IPS-15b (cell line): ENCODE results near the gene NR4A3.

ENCODE experiments used
- H3K27me3 ChIP-seq: one replicate; pipeline ENCODE4 v1.6.1; 2013; ENCODE audit warnings: low read length; ENCODE audit not compliant: control insufficient read depth, insufficient read depth
- H3K36me3 ChIP-seq: one replicate; pipeline ENCODE4 v1.6.1; 2013; ENCODE audit warnings: low read length; ENCODE audit not compliant: control insufficient read depth, insufficient read depth
- H3K4me1 ChIP-seq: one replicate; pipeline ENCODE4 v1.6.1; 2013; ENCODE audit warnings: mild to moderate bottlenecking, low read length; ENCODE audit not compliant: control insufficient read depth, insufficient read depth
- H3K4me3 ChIP-seq: one replicate; pipeline ENCODE4 v1.5.1; 2013; ENCODE audit warnings: low read depth, low read length
- H3K9ac ChIP-seq: one replicate; pipeline ENCODE4 v1.6.1; 2013; ENCODE audit warnings: low read depth, mild to moderate bottlenecking, low read length
- H3K9me3 ChIP-seq: one replicate; pipeline ENCODE4 v1.6.1; 2013; ENCODE audit warnings: mild to moderate bottlenecking, low read length; ENCODE audit not compliant: control insufficient read depth, insufficient read depth

NR4A3 gene

DNA sequence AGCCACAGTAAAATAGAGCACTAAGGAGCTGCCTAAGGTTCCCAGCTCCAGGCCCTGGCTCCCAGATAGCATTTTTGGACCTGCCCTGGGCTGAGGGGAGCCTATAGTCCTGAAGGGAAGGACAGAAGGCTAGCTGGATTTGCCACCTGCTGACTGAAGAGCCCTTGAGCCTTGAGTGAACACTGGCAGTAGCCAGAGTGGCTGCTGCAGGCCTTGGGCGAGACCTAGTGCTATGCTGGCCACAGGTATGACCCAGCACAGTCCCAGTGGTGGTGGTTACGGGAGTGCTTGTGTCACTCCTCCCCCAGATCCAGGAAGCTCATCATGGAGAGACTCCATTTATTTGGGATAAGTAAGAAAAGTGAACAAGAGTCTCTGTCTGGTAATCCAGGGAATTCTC is 74.4 kb downstream of the NR4A3 start:
- peaks cover 5% of the 10 kb centered on the region for H3K4me1 ChIP-seq
- no peak overlapping the region for H3K4me3 ChIP-seq
- no peaks in the 10 kb centered on the region for H3K9me3 ChIP-seq
- no peaks in the 10 kb centered on the region for H3K36me3 ChIP-seq
- peaks cover 12% of the 10 kb centered on the region for H3K27me3 ChIP-seq
- H3K9ac ChIP-seq: no peak overlapping the region

DNA sequence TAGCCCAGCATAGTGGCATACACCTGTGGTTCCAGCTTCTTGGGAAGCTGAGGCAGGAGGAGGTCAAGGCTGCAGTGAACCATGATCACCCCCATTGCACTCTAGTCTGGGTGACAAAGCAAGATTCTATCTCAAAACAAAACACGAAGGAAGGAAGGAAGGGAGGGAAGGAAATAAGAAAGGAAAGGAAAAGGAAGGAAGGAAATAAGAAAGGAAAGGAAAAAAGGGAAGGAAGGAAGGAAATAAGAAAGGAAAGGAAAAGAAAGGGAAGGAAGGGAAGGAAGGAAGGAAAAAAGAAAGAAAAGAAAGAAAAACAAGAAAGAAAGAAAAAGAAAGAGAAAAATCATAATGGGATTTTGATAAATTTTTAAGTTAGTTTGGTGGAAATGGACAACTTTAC is 81.7 kb downstream of the NR4A3 start:
- H3K36me3 ChIP-seq: no peaks in the 10 kb centered on the region
- no peak overlapping the region for H3K4me3 ChIP-seq
- H3K9me3 ChIP-seq: no peaks in the 10 kb centered on the region

DNA sequence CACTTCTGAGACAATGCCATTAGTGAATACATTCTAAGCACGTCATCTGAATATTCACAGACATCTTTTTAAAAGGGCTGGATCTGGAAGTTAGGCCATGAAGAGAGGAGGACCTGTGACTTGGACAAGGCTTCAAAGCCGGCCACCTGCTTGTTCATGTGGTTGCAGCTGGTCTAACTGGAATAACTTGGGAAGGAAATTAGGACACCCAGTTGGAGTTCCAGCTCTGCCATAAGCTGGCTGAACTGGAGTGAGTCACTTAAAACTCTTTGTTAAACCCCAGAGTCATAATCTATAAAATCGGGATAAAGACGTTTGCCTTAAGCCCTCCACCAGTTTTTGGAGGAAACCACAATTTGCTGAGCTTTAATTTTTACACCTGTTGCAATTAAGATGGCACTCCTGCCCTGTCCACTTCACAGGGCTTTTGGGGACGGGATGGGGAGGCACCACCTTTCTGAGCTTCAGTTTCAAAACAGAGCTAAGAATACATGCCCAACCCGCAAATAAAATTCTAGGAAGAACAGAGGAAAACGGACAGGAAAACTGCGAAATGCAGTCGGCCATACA is 84.2 kb downstream of the NR4A3 start:
- Histone ChIP-seq H3K27me3 (no peaks in the 10 kb centered on the region), H3K9me3 (no peaks in the 10 kb centered on the region), H3K36me3 (no peaks in the 10 kb centered on the region), H3K4me1 (peaks cover 2% of the 10 kb centered on the region), H3K4me3 (peak overlapping the region; percentile 42), H3K9ac (no peak overlapping the region)

More for the DNA sequence above, 81.7 kb downstream of the NR4A3 start:
- Histone ChIP-seq H3K27me3 (no peaks in the 10 kb centered on the region), H3K4me1 (no peaks in the 10 kb centered on the region), H3K9ac (no peak overlapping the region)

DNA sequence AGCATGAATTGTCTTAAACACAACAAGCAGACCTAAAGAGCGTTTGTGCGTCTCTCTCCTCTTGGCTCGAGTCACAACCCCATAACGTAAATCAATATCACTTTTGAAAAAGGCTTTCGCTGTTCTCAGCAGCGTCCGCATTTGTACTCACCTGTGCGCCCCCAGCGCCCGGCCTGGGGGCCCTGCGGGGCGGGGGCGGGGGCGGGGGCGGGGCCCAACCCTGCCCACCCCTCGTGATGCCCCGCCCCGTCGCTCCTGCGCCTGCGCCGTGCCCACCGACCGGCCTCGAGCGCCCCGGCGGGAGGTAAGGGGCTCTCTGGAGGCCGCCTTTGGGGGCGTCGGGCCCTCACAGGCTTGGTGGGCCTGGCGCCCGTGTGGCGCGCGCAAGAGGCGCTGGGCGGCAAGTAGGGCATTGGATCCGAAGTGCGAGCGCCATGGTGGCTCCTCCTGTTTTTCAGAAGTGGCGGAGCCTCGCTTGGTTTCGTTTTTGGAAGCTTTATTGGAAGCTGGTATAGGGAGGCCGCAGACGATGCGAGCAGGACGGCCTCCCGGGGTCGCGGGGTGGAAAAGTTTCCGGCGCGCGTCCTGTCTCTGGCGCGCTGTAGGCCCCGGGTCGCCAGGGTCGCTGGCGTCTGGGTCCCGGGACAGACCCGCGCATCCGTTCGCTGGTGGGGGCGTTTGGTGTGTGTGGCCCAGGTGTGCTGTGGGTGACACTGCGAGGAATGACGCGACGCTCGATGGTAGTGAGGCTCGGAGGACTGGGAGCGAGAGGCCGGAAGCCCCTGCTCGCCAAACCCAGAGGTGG is 84.9 kb downstream of the NR4A3 start, which contains the start of gene STX17:
TSS of gene STX17 (plus strand) at position 252 of the 805 bp plus-strand sequence. CDS start 8,586 bp downstream, outside the sequence.
- Histone ChIP-seq H3K9me3 (no peaks in the 10 kb centered on the region), H3K36me3 (no peaks in the 10 kb centered on the region), H3K9ac (peak within 1 kb of the TSS; percentile 74), H3K27me3 (no peaks in the 10 kb centered on the region), H3K4me1 (peaks cover 2% of the 10 kb centered on the region), H3K4me3 (peak within 1 kb of the TSS; percentile 77)

DNA sequence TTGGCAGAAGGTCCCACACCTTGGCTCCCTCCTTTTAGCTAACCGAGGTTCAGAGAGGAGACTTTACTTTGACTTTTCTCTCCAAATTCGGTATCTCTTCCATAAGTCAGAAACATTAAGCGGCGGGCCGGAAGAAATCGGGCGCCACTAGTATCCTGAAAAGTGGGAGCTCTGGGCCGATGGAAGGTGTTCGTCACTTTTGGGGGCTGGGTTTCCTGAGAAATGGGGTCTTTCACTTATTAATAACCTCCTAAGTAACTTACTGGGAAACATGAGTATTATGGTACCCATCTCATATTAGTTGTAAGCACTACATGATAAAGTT is 85.5 kb downstream of the NR4A3 start:
- peaks cover 2% of the 10 kb centered on the region for H3K4me1 ChIP-seq
- peak overlapping the region; percentile 74 for H3K9ac ChIP-seq
- peak overlapping the region; percentile 77 for H3K4me3 ChIP-seq
- no peaks in the 10 kb centered on the region for H3K9me3 ChIP-seq
- no peaks in the 10 kb centered on the region for H3K36me3 ChIP-seq
- H3K27me3 ChIP-seq: no peaks in the 10 kb centered on the region

DNA sequence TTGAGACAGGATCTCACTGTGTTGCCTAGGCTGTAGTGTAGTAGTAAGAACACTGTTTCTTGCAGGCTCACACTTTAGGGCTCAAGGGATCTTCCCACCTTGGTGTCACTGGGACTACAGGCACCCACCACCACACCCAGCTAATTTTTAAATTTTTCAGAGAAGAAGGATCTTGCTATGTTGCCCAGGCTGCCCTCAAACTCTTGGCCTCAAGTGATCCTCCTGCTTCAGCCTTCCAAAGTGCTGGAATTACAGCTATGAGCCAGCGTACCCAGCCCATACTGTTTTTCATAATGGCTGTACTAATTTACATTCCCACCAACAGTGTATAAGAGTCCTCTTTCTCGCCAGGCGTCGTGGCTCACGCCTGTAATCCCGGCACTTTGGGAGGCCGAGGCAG is 89.9 kb downstream of the NR4A3 start:
- no peak overlapping the region for H3K4me3 ChIP-seq
- H3K4me1 ChIP-seq: peaks cover 2% of the 10 kb centered on the region
- H3K9ac ChIP-seq: no peak overlapping the region
- H3K27me3 ChIP-seq: no peaks in the 10 kb centered on the region
- no peaks in the 10 kb centered on the region for H3K9me3 ChIP-seq
- no peaks in the 10 kb centered on the region for H3K36me3 ChIP-seq
